H9 (cell line): ENCODE data around the gene EEF1A2. TPM values are rescaled to one million over a fixed set of nuclear protein-coding genes. Genes with fewer than 3 reads are reported as not detected.
A peak's percentile ranks its signal among the peaks of the same experiment; 100 is the strongest.

Experiments used
- DNase-seq: peaks from one replicate; pipeline ENCODE4 v3.0.0-alpha.2; 2017
- H2AFZ ChIP-seq: one replicate; pipeline ENCODE4 v1.6.1; 2013; ENCODE audit warnings: mild to moderate bottlenecking, low read length, control low read depth, moderate library complexity
- H2AK5ac ChIP-seq: 2 replicates; pipeline ENCODE4 v1.6.1; 2013; ENCODE audit warnings: low read length, control low read depth, mixed read lengths; ENCODE audit not compliant: insufficient read length
- H2BK120ac ChIP-seq: one replicate; pipeline ENCODE4 v1.6.1; 2013; ENCODE audit warnings: low read depth, mild to moderate bottlenecking, low read length, control low read depth, inconsistent platforms; ENCODE audit not compliant: poor library complexity, severe bottlenecking
- H2BK12ac ChIP-seq: 2 replicates; pipeline ENCODE4 v1.6.1; 2013; ENCODE audit warnings: low read length, control low read depth, mixed read lengths, low read depth; ENCODE audit not compliant: insufficient read length
- H2BK15ac ChIP-seq: 2 replicates; pipeline ENCODE4 v1.6.1; 2013; ENCODE audit warnings: low read depth, low read length, control low read depth
- H2BK20ac ChIP-seq: one replicate; pipeline ENCODE4 v1.6.1; 2013; ENCODE audit warnings: low read depth, mild to moderate bottlenecking, low read length, control low read depth, inconsistent platforms; ENCODE audit not compliant: poor library complexity, severe bottlenecking
- H2BK5ac ChIP-seq: 2 replicates; pipeline ENCODE4 v1.6.1; 2013; ENCODE audit warnings: low read length, control low read depth, mixed read lengths; ENCODE audit not compliant: insufficient read length
- H3K14ac ChIP-seq: 2 replicates; pipeline ENCODE4 v1.6.1; 2013; ENCODE audit warnings: low read length, control low read depth; ENCODE audit not compliant: insufficient read depth
- H3K18ac ChIP-seq: 2 replicates; pipeline ENCODE4 v1.6.1; 2013; ENCODE audit warnings: low read depth, mild to moderate bottlenecking, mixed read lengths, low read length, control low read depth; ENCODE audit not compliant: insufficient read length
- H3K23ac ChIP-seq: 2 replicates; pipeline ENCODE4 v1.6.1; 2013; ENCODE audit warnings: low read length, control low read depth, mixed read lengths, low read depth; ENCODE audit not compliant: insufficient read length
- H3K23me2 ChIP-seq: 2 replicates; pipeline ENCODE4 v1.6.1; 2013; ENCODE audit warnings: low read depth, mild to moderate bottlenecking, mixed read lengths, low read length, control low read depth; ENCODE audit not compliant: insufficient read length, poor library complexity, severe bottlenecking
- H3K27ac ChIP-seq: 2 replicates; pipeline ENCODE4 v1.5.1; 2013; ENCODE audit warnings: low read length, control low read depth, mixed read lengths, low read depth; ENCODE audit not compliant: insufficient read length
- H3K27me3 ChIP-seq: 2 replicates; pipeline ENCODE4 v1.6.1; 2013; ENCODE audit warnings: low read length, control low read depth, inconsistent platforms; ENCODE audit not compliant: insufficient read depth
- H3K4ac ChIP-seq: 2 replicates; pipeline ENCODE4 v1.6.1; 2013; ENCODE audit warnings: low read depth, mild to moderate bottlenecking, control low read depth, inconsistent platforms, low read length, moderate library complexity
- H3K4me1 ChIP-seq: 2 replicates; pipeline ENCODE4 v1.6.1; 2013; ENCODE audit warnings: low read length, control low read depth, inconsistent platforms; ENCODE audit not compliant: insufficient read depth
- H3K4me2 ChIP-seq: 2 replicates; pipeline ENCODE4 v1.6.1; 2013; ENCODE audit warnings: low read length, control low read depth, mixed read lengths; ENCODE audit not compliant: insufficient read length, insufficient read depth
- H3K56ac ChIP-seq: 2 replicates; pipeline ENCODE4 v1.6.1; 2013; ENCODE audit warnings: low read depth, mild to moderate bottlenecking, mixed read lengths, low read length, control low read depth; ENCODE audit not compliant: insufficient read length
- H3K79me1 ChIP-seq: 2 replicates; pipeline ENCODE4 v1.6.1; 2013; ENCODE audit warnings: low read depth, mild to moderate bottlenecking, moderate library complexity, low read length, control low read depth, inconsistent platforms; ENCODE audit not compliant: insufficient read depth, poor library complexity, severe bottlenecking
- H3K79me2 ChIP-seq: 2 replicates; pipeline ENCODE4 v1.6.1; 2013; ENCODE audit warnings: low read length, control low read depth, inconsistent platforms; ENCODE audit not compliant: insufficient read depth
- H3K9ac ChIP-seq: 2 replicates; pipeline ENCODE4 v1.6.1; 2013; ENCODE audit warnings: low read length, control low read depth, mixed read lengths; ENCODE audit not compliant: insufficient read length; ENCODE audit errors: extremely low read depth
- H3K9me3 ChIP-seq: one replicate; pipeline ENCODE4 v1.6.1; 2013; ENCODE audit warnings: low read depth, low read length, inconsistent platforms; ENCODE audit not compliant: control insufficient read depth
- H3T11ph ChIP-seq: one replicate; pipeline ENCODE4 v1.6.1; 2013; ENCODE audit warnings: mild to moderate bottlenecking, low read length, control low read depth, inconsistent platforms
- H4K20me1 ChIP-seq: one replicate; pipeline ENCODE4 v1.6.1; 2013; ENCODE audit not compliant: control insufficient read depth, insufficient read length, insufficient read depth
- H4K5ac ChIP-seq: 2 replicates; pipeline ENCODE4 v1.6.1; 2013; ENCODE audit warnings: low read depth, mild to moderate bottlenecking, mixed read lengths, low read length, control low read depth; ENCODE audit not compliant: insufficient read length
- H4K8ac ChIP-seq: replicated peaks from 2 replicates; pipeline ENCODE4 v1.6.1; 2013; ENCODE audit warnings: low read length, control low read depth, mixed read lengths, low read depth; ENCODE audit not compliant: insufficient read length
- H4K91ac ChIP-seq: 2 replicates; pipeline ENCODE4 v1.6.1; 2013; ENCODE audit warnings: low read depth, mild to moderate bottlenecking, moderate library complexity, mixed read lengths, low read length, control low read depth; ENCODE audit not compliant: insufficient read length
- H3K27ac Mint-ChIP-seq, 3 experiments: 2 replicates in 2 of 3; 3 replicates in 1 of 3; pipeline ENCODE4 v1.8.0; 2020 to 2021; ENCODE audit warnings: mixed read lengths in 3 of 3, mild to moderate bottlenecking in 1 of 3, moderate library complexity in 1 of 3
- H3K27me3 Mint-ChIP-seq: 2 replicates; pipeline ENCODE4 v1.8.0; 2021; ENCODE audit warnings: low read depth, mild to moderate bottlenecking, moderate library complexity, mixed read lengths
- H3K36me3 Mint-ChIP-seq, 3 experiments: 2 replicates in 2 of 3; 3 replicates in 1 of 3; pipeline ENCODE4 v1.8.0; 2020 to 2021; ENCODE audit warnings: low read depth in 3 of 3, mixed read lengths in 3 of 3; ENCODE audit not compliant: insufficient read depth in 1 of 3
- H3K4me1 Mint-ChIP-seq, 2 experiments: 2 replicates each; pipeline ENCODE4 v1.8.0; 2020; ENCODE audit warnings: mixed read lengths in 2 of 2
- H3K4me3 Mint-ChIP-seq, 2 experiments: 2 replicates in 1 of 2; 3 replicates in 1 of 2; pipeline ENCODE4 v1.8.0; 2020 to 2021; ENCODE audit warnings: mild to moderate bottlenecking in 2 of 2, mixed read lengths in 2 of 2, moderate library complexity in 1 of 2
- H3K9me3 Mint-ChIP-seq, 2 experiments: 2 replicates in 1 of 2; 3 replicates in 1 of 2; pipeline ENCODE4 v1.8.0; 2020; ENCODE audit warnings: mild to moderate bottlenecking in 2 of 2, mixed read lengths in 2 of 2, moderate library complexity in 1 of 2
- WGBS: extraction: QIAGEN DNeasy Blood & Tissue Kit; methylation state at CpG from one replicate; pipeline ENCODE4 v1.1.7; 2013; ENCODE audit warnings: missing lambda C conversion rate, low lambda C conversion rate, mixed read lengths; ENCODE audit not compliant: insufficient read length; ENCODE audit errors: extremely low coverage; 5-methylcytosine and 5-hydroxymethylcytosine counted together
- total RNA-seq: library from RNA; stranded (reverse); gene quantifications from 2 replicates; pipeline ENCODE4 v1.2.1, GENCODE V29; 2021
- TF ChIP-seq, protein P1 (sequence below): fragments of 200-600 bp; sonication (generic); conservative IDR thresholded peaks from 3 replicates; pipeline ENCODE4 v1.8.0; 2021; ENCODE audit warnings: antibody characterized with exemption, mild to moderate bottlenecking

The EEF1A2 gene
- total RNA-seq, 1 experiment from 2014 or later, result 27.4 TPM

DNA sequence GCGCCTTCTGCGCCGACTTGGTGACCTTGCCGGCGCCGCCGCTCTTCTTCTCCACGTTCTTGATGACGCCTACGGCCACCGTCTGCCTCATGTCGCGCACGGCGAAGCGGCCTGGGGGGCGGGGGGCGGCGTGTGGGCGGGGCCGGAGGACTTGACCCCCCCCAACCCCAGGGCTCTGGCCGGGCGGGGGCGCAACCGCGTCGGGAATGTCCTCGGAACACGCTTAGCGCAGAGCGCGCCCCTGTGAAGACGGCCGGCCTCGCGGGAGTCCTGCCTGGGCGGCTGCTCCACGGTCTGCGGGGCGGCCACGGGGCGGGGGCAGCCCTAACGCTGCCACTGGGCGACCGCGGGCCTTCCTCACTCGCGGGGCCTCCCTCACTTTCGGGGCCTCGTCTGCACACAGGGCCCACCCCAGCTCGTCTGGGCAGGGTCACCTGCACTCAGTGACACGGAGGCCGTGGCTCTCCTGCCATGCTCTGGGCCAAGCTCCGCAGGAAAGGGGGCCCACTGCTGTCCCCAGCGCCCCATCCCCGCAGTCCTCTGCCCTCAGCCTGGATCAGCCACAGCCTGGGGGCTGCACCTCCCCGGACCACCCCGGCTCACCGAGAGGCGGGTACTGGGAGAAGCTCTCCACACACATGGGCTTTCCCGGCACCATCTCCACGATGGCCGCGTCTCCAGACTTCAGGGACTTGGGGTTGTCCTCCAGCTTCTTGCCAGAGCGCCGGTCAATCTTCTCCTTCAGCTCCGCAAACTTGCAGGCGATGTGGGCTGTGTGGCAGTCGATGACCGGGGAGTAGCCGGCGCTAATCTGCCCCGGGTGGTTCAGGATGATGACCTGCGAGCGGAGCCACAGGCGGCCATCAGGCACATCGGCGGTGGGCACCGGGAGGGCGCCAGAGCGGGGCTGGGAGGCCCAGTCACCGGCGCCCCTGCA lies 10.3 kb downstream of the EEF1A2 start:
- H4K8ac ChIP-seq, result no peak overlapping the region
- no peaks in the 10 kb centered on the region for H3K9me3 ChIP-seq
- no peak overlapping the region for H2BK5ac ChIP-seq
- H2AFZ ChIP-seq, result no peak overlapping the region
- peaks cover 15 to 22% (median 17%) of the 10 kb centered on the region in 3 experiments for H3K36me3 Mint-ChIP-seq
- H3T11ph ChIP-seq, result no peak overlapping the region
- no peak overlapping the region for H2BK20ac ChIP-seq
- H3K79me2 ChIP-seq, result no peaks in the 10 kb centered on the region
- H4K20me1 ChIP-seq, result no peaks in the 10 kb centered on the region
- no peak overlapping the region for H3K4me2 ChIP-seq
- peaks cover 51% of the 10 kb centered on the region for H3K27me3 Mint-ChIP-seq
- H3K27me3 ChIP-seq, result no peaks in the 10 kb centered on the region; the same call in 1 of the 2 replicates
- no peak overlapping the region for H2BK120ac ChIP-seq
- H3K18ac ChIP-seq, result no peak overlapping the region
- H3K9me3 Mint-ChIP-seq, result peaks cover 3 to 15% of the 10 kb centered on the region in 2 experiments; a peak in 4 of 5 replicates
- H3K27ac ChIP-seq, result no peak overlapping the region
- H4K91ac ChIP-seq, result no peak overlapping the region
- no peak overlapping the region for H2BK12ac ChIP-seq
- no peaks in the 10 kb centered on the region for H3K79me1 ChIP-seq
- TF ChIP-seq, protein P1, sequence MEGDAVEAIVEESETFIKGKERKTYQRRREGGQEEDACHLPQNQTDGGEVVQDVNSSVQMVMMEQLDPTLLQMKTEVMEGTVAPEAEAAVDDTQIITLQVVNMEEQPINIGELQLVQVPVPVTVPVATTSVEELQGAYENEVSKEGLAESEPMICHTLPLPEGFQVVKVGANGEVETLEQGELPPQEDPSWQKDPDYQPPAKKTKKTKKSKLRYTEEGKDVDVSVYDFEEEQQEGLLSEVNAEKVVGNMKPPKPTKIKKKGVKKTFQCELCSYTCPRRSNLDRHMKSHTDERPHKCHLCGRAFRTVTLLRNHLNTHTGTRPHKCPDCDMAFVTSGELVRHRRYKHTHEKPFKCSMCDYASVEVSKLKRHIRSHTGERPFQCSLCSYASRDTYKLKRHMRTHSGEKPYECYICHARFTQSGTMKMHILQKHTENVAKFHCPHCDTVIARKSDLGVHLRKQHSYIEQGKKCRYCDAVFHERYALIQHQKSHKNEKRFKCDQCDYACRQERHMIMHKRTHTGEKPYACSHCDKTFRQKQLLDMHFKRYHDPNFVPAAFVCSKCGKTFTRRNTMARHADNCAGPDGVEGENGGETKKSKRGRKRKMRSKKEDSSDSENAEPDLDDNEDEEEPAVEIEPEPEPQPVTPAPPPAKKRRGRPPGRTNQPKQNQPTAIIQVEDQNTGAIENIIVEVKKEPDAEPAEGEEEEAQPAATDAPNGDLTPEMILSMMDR, result no peak
- H3K4me1 Mint-ChIP-seq, result peaks cover 3 to 8% of the 10 kb centered on the region in 2 experiments; a peak in 3 of 4 replicates
- H3K4me3 Mint-ChIP-seq, result peak overlapping the region; percentile 34 to 66; a peak in 3 of 5 replicates
- H3K9ac ChIP-seq, result no peak overlapping the region
- H2AK5ac ChIP-seq, result no peak overlapping the region
- no peaks in the 10 kb centered on the region for H3K4me1 ChIP-seq
- H3K27ac Mint-ChIP-seq, result no peak overlapping the region
- WGBS, result no CpG with 5 or more reads among the region's 83 CpGs
- H3K4ac ChIP-seq, result no peak overlapping the region
- no peak overlapping the region for H4K5ac ChIP-seq
- H3K14ac ChIP-seq, result no peak overlapping the region
- no peak overlapping the region for H3K23ac ChIP-seq
- no peaks in the 10 kb centered on the region for H3K23me2 ChIP-seq
- no peak for DNase-seq
- no peak overlapping the region for H3K56ac ChIP-seq
- no peak overlapping the region for H2BK15ac ChIP-seq
